ENCODE results near the gene LMAN1L.

Gene LMAN1L

DNA sequence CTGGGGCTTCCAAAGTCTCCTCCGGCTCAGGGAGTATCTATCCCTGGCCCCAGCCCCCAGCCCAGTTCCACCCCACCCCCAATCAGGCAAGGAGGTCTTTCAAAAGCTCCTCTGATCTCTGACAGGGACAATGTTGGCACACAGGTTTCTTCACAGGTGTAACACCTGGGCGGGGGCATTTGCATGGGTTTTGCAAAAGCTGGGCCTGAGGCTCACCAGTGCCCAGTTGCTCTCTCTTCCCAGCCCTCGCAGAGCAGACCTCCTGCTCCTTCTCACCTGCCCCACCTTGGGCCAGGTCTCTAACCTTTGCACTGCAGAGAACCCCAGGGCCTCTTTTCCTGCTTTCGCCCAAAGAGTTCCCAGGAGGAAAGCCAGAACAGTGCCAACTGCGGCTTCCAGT lies 39.3 kb upstream of the LMAN1L start:
- no peak overlapping the region for H3K9ac ChIP-seq (ENCODE audit: insufficient read length)

DNA sequence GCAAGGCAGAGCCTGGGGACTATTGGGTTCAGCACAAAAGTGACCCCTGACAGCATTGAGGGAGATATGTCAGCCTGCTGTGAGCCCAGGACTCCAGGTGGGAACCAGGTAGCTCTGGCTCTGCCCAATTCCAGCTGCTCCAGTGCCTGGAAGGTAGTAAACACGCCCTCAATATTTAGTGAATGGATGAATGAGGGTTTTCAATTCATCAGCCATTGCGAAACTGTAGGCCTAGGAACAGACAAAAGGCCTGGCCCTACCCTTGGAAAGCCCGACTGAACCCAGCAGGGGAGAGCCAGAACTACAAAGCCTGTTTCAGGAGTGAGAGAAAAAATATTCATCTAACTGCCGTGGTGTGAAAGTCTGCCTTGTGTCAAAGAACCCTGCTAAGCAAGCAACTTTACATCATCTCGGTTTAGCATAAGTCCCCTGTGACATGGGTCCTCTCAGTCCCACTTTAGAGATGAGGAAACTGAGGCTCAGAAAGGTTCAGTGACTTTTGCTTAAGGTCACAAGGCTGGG lies 38.8 kb upstream of the LMAN1L start:
- Histone ChIP-seq H3K9me3 (ENCODE audit: low read depth, low read length) (no peaks in the 10 kb centered on the region), H3K4me3 (no peak overlapping the region), H3K36me3 (ENCODE audit: insufficient read depth, low read length) (no peaks in the 10 kb centered on the region), H3K9ac (ENCODE audit: insufficient read length) (no peak overlapping the region), H3K27ac (no peak overlapping the region)
- TF ChIP-seq FOXP2 (optimal IDR thresholded peaks at IDR 0.05; ENCODE audit: control extremely low read depth, extremely low read length, insufficient read depth) (no peak), POLR2AphosphoS5 (IDR thresholded peaks at IDR 0.05; ENCODE audit: borderline replicate concordance, low read depth, low read length) (no peak), EZH2 (IDR thresholded peaks at IDR 0.05) (no peak)
- no peak for DNase-seq (ENCODE audit: low read depth, low spot score)

More for the DNA sequence above, 39.3 kb upstream of the LMAN1L start:
- Histone ChIP-seq H3K27ac (no peak overlapping the region), H3K4me3 (no peak overlapping the region), H3K36me3 (ENCODE audit: insufficient read depth, low read length) (no peaks in the 10 kb centered on the region), H3K9me3 (ENCODE audit: low read depth, low read length) (no peaks in the 10 kb centered on the region)
- no peak for DNase-seq (ENCODE audit: low read depth, low spot score)
- no peak for TF ChIP-seq POLR2AphosphoS5 (IDR thresholded peaks at IDR 0.05; ENCODE audit: borderline replicate concordance, low read depth, low read length)

DNA sequence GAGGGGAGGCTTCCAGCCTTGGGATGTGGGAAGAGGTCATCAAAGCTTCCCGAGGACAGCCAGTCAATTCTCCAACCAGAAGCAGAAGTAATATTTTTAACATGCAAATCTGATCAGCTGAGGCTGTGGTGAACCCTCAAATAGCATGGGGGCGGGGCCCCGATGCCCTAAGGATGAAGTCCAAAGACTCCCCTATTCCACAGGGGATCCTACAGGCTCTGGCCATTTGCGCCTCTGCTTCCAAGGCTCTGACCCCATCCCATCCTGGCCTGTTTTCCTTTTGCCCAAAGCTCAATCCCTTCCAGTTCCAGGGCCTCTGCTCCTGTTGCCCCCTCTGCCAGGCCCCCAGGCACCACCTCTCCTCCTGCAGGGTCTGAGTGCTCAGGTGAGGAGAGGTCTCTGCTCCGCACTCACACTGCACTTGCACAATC lies 37.5 kb upstream of the LMAN1L start:
- DNase-seq (ENCODE audit: low read depth, low spot score) = no peak
- H3K27ac ChIP-seq = no peak overlapping the region
- no peaks in the 10 kb centered on the region for H3K9me3 ChIP-seq (ENCODE audit: low read depth, low read length)
- no peak overlapping the region for H3K9ac ChIP-seq (ENCODE audit: insufficient read length)
- H3K36me3 ChIP-seq (ENCODE audit: insufficient read depth, low read length) = no peaks in the 10 kb centered on the region
- TF ChIP-seq EZH2 (IDR thresholded peaks at IDR 0.05) (no peak), FOXP2 (optimal IDR thresholded peaks at IDR 0.05; ENCODE audit: control extremely low read depth, extremely low read length, insufficient read depth) (no peak)
- no peak overlapping the region for H3K4me3 ChIP-seq

- Histone ChIP-seq H3K9ac (ENCODE audit: insufficient read length) (no peak overlapping the region), H3K36me3 (ENCODE audit: insufficient read depth, low read length) (no peaks in the 10 kb centered on the region), H3K27ac (no peak overlapping the region), H3K4me3 (no peak overlapping the region), H3K9me3 (ENCODE audit: low read depth, low read length) (no peaks in the 10 kb centered on the region)
- DNase-seq (ENCODE audit: low read depth, low spot score) = no peak
- TF ChIP-seq POLR2AphosphoS5 (IDR thresholded peaks at IDR 0.05; ENCODE audit: borderline replicate concordance, low read depth, low read length) (no peak), EZH2 (IDR thresholded peaks at IDR 0.05) (no peak), FOXP2 (optimal IDR thresholded peaks at IDR 0.05; ENCODE audit: control extremely low read depth, extremely low read length, insufficient read depth) (no peak)
These were observed 36.7 kb upstream of the LMAN1L start for GRCh38 chr15:74775894-74776293.

DNA sequence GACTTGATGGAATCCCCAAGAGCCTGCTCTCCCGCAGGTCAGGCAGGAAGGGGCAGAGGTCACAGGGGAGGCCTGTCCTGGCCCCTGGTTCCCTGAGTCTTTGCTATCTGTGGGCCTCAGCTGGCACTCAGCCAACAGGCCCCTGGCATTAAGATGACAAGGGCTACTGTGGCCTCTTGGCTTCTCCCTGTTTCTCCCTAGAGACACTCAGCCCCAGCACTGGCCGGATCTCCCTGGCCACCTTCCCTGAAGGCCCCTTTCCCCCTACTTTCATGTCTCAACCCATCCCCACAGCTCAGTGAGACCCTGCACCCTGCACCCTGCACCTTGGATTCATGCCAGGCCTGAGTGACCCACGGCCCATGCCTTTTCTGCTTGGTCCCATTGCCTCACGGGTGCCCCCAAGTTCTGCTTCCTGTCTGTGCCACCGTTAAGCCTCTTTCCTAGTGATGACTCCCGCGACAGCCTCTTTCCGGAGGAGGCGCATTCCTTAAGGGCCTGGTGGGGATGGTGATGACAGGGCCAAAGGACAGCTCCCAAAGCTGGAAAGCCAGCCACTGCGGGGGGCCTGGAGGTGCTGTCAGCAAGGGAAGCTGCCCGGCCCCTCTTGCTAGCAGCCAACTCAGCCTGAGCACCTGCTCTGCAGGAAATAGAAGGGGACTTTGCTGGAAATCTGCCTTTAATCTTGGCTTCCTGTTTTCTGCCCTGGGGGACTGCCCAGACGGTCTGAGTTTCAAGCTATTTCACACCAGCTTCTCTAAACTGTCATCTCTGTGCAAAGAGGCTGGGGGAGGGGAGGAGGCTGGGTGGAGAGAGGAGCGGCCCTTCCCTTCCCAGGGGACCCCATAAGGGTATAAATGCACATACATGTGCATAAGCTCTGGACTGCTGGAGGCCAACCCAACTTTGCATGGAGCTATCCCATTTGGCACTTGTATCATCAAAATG lies 35.5 kb upstream of the LMAN1L start:
- peak overlapping the region; percentile 46 for H3K4me3 ChIP-seq
- no peak for DNase-seq (ENCODE audit: low read depth, low spot score)

DNA sequence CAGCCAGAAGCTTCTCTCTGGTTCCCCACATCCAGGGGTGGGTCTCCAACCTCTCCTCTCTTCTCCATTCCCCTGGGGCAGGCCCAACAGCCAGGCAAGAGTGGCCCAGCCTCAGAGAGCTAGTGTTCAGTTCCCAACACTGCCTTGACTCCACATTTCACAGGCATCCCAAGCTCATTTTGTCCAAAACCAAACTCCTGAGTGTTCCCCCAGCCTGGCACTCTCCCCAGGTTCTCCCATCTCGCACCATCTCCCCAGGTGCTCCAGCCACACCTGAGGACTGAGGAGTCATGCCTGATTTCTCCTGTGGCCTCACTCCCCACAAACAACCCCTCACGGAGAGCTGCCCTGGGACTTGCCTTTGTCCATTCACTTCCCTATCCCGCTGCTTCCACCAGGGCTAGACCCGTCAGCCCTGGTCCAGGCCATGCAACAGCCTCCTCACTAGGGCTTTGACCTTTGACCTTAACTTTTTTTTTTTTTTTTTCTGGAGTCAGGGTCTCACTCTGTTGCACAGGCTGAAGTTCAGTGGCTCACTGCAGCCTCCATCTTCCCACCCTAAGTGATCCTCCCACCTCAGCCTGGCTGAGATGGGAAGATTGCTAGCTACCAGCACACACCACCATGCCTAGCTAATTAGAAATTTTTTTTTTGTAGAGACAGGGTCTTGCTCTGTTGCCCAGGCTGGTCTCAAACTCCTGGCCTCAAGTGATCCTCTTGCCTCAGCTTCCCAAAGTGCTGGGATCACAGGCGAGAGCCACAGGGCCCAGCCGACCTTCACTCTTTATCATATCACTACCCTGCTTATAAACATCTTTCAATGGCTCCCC lies 34.7 kb upstream of the LMAN1L start:
- DNase-seq (ENCODE audit: low read depth, low spot score) = no peak
- TF ChIP-seq POLR2AphosphoS5 (IDR thresholded peaks at IDR 0.05; ENCODE audit: borderline replicate concordance, low read depth, low read length) = no peak
- TF ChIP-seq EZH2 (IDR thresholded peaks at IDR 0.05) = no peak
- no peak for TF ChIP-seq FOXP2 (optimal IDR thresholded peaks at IDR 0.05; ENCODE audit: control extremely low read depth, extremely low read length, insufficient read depth)
- H3K9me3 ChIP-seq (ENCODE audit: low read depth, low read length) = no peaks in the 10 kb centered on the region
- no peaks in the 10 kb centered on the region for H3K36me3 ChIP-seq (ENCODE audit: insufficient read depth, low read length)
- no peak overlapping the region for H3K27ac ChIP-seq
- no peak overlapping the region for H3K9ac ChIP-seq (ENCODE audit: insufficient read length)
- 0 out of 2 replicates have a peak overlapping the region, but pooled peaks have one; percentile 18 for H3K4me3 ChIP-seq

More for the DNA sequence above, 35.5 kb upstream of the LMAN1L start:
- Histone ChIP-seq H3K9me3 (ENCODE audit: low read depth, low read length) (no peaks in the 10 kb centered on the region), H3K36me3 (ENCODE audit: insufficient read depth, low read length) (no peaks in the 10 kb centered on the region), H3K27ac (no peak overlapping the region), H3K9ac (ENCODE audit: insufficient read length) (no peak overlapping the region)
- TF ChIP-seq POLR2AphosphoS5 (IDR thresholded peaks at IDR 0.05; ENCODE audit: borderline replicate concordance, low read depth, low read length) (no peak; the same call in 1 of the 2 replicates), FOXP2 (optimal IDR thresholded peaks at IDR 0.05; ENCODE audit: control extremely low read depth, extremely low read length, insufficient read depth) (no peak), EZH2 (IDR thresholded peaks at IDR 0.05) (no peak)

DNA sequence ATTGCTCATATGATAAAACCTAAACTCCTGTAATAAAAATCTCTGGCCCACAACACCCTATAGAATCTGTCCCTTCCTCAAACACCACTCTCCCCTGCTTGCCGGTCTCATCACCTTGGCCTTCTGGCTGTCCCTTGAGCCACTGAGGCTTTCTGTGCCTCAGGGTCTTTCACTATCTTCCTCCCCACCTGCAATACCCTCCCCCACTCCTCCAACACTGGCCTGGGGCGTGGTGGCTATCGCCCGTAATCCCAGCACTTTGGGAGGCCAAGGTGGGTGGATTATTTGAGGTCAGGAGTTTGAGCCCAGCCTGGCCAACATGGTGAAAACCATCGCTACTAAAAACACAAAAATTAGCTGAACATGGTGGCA lies 34.0 kb upstream of the LMAN1L start:
- TF ChIP-seq FOXP2 (optimal IDR thresholded peaks at IDR 0.05; ENCODE audit: control extremely low read depth, extremely low read length, insufficient read depth) (no peak), EZH2 (IDR thresholded peaks at IDR 0.05) (no peak), POLR2AphosphoS5 (IDR thresholded peaks at IDR 0.05; ENCODE audit: borderline replicate concordance, low read depth, low read length) (no peak)
- no peak overlapping the region for H3K27ac ChIP-seq
- H3K36me3 ChIP-seq (ENCODE audit: insufficient read depth, low read length) = no peaks in the 10 kb centered on the region
- no peak overlapping the region for H3K4me3 ChIP-seq
- DNase-seq (ENCODE audit: low read depth, low spot score) = no peak
- no peak overlapping the region for H3K9ac ChIP-seq (ENCODE audit: insufficient read length)
- no peaks in the 10 kb centered on the region for H3K9me3 ChIP-seq (ENCODE audit: low read depth, low read length)

DNA sequence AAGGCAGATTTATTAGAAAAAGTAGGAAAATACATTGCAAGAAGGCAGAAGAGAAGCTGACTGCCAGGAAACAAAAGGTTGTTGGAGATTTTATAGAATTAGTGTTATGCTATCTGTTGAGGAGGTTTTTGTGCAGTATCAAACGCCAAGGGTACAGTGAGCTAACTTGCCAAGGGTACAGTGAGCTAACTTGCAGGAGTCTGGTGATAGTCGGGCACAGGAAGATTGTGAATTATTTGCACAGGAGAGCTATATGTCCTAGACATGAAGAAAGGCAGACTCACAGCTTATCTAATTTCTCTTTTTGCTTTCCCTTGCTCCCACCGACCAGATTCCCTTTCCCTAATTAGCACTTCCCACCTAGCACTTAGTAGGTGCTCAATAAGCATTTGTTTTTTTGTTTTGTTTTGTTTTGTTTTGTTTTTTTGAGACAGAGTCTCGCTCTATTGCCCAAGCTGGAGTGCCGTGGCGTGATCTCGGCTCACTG lies 33.4 kb upstream of the LMAN1L start:
- H3K27ac ChIP-seq = 0 out of 2 replicates have a peak overlapping the region, but pooled peaks have one; percentile 55

More for the DNA sequence above, 33.4 kb upstream of the LMAN1L start:
- Histone ChIP-seq H3K4me3 (no peak overlapping the region), H3K9me3 (ENCODE audit: low read depth, low read length) (no peaks in the 10 kb centered on the region), H3K9ac (ENCODE audit: insufficient read length) (no peak overlapping the region), H3K36me3 (ENCODE audit: insufficient read depth, low read length) (no peaks in the 10 kb centered on the region)
- TF ChIP-seq FOXP2 (optimal IDR thresholded peaks at IDR 0.05; ENCODE audit: control extremely low read depth, extremely low read length, insufficient read depth) = no peak
- DNase-seq (ENCODE audit: low read depth, low spot score) = no peak

Data from SK-N-MC (cell line).